ENCODE data around the gene SNRNP25. TPM values are rescaled to one million over a fixed set of nuclear protein-coding genes. Genes with fewer than 3 reads are reported as not detected.

SNRNP25 gene
- total RNA-seq, 2 experiments from 2014 or later: 29.7 to 33.4 TPM

- Mint-ChIP-seq H3K9me3 (no peaks in the 10 kb centered on the region), H3K27ac (no peak overlapping the region), H3K36me3 (ENCODE audit: low read depth) (peaks cover 6% of the 10 kb centered on the region), H3K4me1 (no peaks in the 10 kb centered on the region), H3K27me3 (no peaks in the 10 kb centered on the region), H3K4me3 (no peak overlapping the region)
- no peak for DNase-seq
- ChIA-PET CTCF (interaction anchor here (1.0 to 4.7 kb wide), 6 partner anchors 10 to 257 kb away, joined by 3 to 50 read pairs (median 17); partner anchors contain the start of gene HBQ1), POLR2A (no interaction called here)
Measured at GRCh38 chr16:105521-105920, 51.9 kb downstream of the SNRNP25 start.

GRCh38 chr16:106623-107324, 53.1 kb downstream of the SNRNP25 start:
- Mint-ChIP-seq H3K27me3 (no peaks in the 10 kb centered on the region), H3K27ac (no peak overlapping the region), H3K4me1 (no peaks in the 10 kb centered on the region), H3K4me3 (no peak overlapping the region), H3K9me3 (no peaks in the 10 kb centered on the region), H3K36me3 (ENCODE audit: low read depth) (peaks cover 8% of the 10 kb centered on the region)
- ChIA-PET CTCF (interaction anchor here (0.6 to 4.7 kb wide), 40 partner anchors 8 to 1822 kb away, joined by 3 to 50 read pairs (median 4); partner anchors contain the start of genes DECR2, HBQ1, MRPL28 and POLR3K), POLR2A (interaction anchor here (0.6 to 1.7 kb wide), 5 partner anchors 10 to 103 kb away, joined by 3 to 7 read pairs (median 5); partner anchors contain the start of genes POLR3K and SNRNP25)
- peak; percentile 58 for DNase-seq

Other genes starting within 250 kb of the SNRNP25 start
- gene POLR3K, start 220 bp upstream of the SNRNP25 start, total RNA-seq: 10 to 100 TPM; 27.6 to 31.1 TPM
- under 1 TPM; 0.18 to 0.23 TPM for gene RHBDF1, start 18.8 kb downstream of the SNRNP25 start, total RNA-seq
- 10 to 100 TPM; 59.9 to 64.3 TPM for gene MPG, start 24.4 kb downstream of the SNRNP25 start, total RNA-seq
- gene NPRL3, start 84.8 kb downstream of the SNRNP25 start, total RNA-seq: 10 to 100 TPM; 31.9 to 33.4 TPM
- not detected for gene HBZ, start 98.8 kb downstream of the SNRNP25 start, total RNA-seq
- gene HBM, start 112.2 kb downstream of the SNRNP25 start, total RNA-seq: not detected
- not detected for gene HBA2, start 119.0 kb downstream of the SNRNP25 start, total RNA-seq
- not detected for gene HBA1, start 122.9 kb downstream of the SNRNP25 start, total RNA-seq
- gene HBQ1, start 126.6 kb downstream of the SNRNP25 start, total RNA-seq: not detected
- gene LUC7L, start 175.6 kb downstream of the SNRNP25 start, total RNA-seq: 10 to 100 TPM; 54.9 to 61.0 TPM
- 10 to 100 TPM; 26.9 to 31.5 TPM for gene FAM234A, start 181.0 kb downstream of the SNRNP25 start, total RNA-seq
- gene RGS11, start 222.1 kb downstream of the SNRNP25 start, total RNA-seq: under 1 TPM; 0.10 to 0.40 TPM
- gene ARHGDIG, start 226.8 kb downstream of the SNRNP25 start, total RNA-seq: not detected
- not detected for gene PDIA2, start 229.3 kb downstream of the SNRNP25 start, total RNA-seq

Data from activated CD4-positive, alpha-beta memory T cell treated with anti-CD3 and anti-CD28 coated beads, Interleukin-2, amount 10 ng/mL, durations not matched to agents 7 days and 5 days (primary cell).